H1 (cell line): ENCODE data around the gene ASL. TPM values are rescaled to one million over a fixed set of nuclear protein-coding genes. Genes with fewer than 3 reads are reported as not detected.

Experiments
- CTCF ChIA-PET: fragments of 300-600 bp; sonication (Branson Sonifier 250); formaldehyde crosslinking; loops from one replicate; lab custom pipeline; 2021; ENCODE audit not compliant: partially characterized antibody; lab: Charles Lee
- POLR2A ChIA-PET: fragments of 300-600 bp; sonication (Branson Sonifier 250); formaldehyde crosslinking; loops from one replicate; lab custom pipeline; 2021; ENCODE audit warnings: inconsistent platforms; ENCODE audit not compliant: partially characterized antibody; lab: Charles Lee
- DNase-seq, 2 experiments: peaks; one replicate each; pipeline versions ENCODE4 v3.0.0 to v3.0.0-alpha.2; 2010 to 2022; ENCODE audit warnings: low spot score in 2 of 2, low read depth in 1 of 2, mixed read lengths in 1 of 2
- FAIRE-seq: peaks from 2 replicates; lab custom pipeline; 2011; peaks lifted over from hg19 to GRCh38; lab: Jason Lieb, UNC
- H2AFZ ChIP-seq: 2 replicates; pipeline ENCODE4 v1.8.1; 2012; ENCODE audit warnings: low read length, inconsistent platforms
- H2AK5ac ChIP-seq: 2 replicates; pipeline ENCODE4 v1.6.1; 2013; ENCODE audit warnings: low read depth, low read length
- H2BK120ac ChIP-seq: replicated peaks from 2 replicates; pipeline ENCODE3; 2013; ENCODE audit warnings: low read depth, low read length, inconsistent platforms
- H2BK12ac ChIP-seq: 2 replicates; pipeline ENCODE4 v1.6.1; 2013; ENCODE audit warnings: low read depth, low read length
- H2BK15ac ChIP-seq: 2 replicates; pipeline ENCODE4 v1.6.1; 2013; ENCODE audit warnings: low read length
- H2BK20ac ChIP-seq: 2 replicates; pipeline ENCODE4 v1.6.1; 2013; ENCODE audit warnings: low read length
- H2BK5ac ChIP-seq: 2 replicates; pipeline ENCODE4 v1.6.1; 2013; ENCODE audit warnings: low read depth, low read length
- H3K14ac ChIP-seq: 2 replicates; pipeline ENCODE4 v1.6.1; 2013; ENCODE audit warnings: inconsistent platforms; ENCODE audit not compliant: insufficient read length
- H3K18ac ChIP-seq: 2 replicates; pipeline ENCODE4 v1.6.1; 2013; ENCODE audit warnings: low read length; ENCODE audit errors: extremely low read depth
- H3K23ac ChIP-seq: 2 replicates; pipeline ENCODE4 v1.6.1; 2013; ENCODE audit warnings: inconsistent platforms; ENCODE audit not compliant: insufficient read length
- H3K23me2 ChIP-seq: 2 replicates; pipeline ENCODE4 v1.6.1; 2013; ENCODE audit warnings: low read depth, low read length
- H3K27ac ChIP-seq: 2 replicates; pipeline ENCODE4 v1.6.1; 2011; ENCODE audit warnings: low read depth, low read length, inconsistent platforms
- H3K27me3 ChIP-seq, 4 experiments: replicated peaks in 1 of 4; 1 replicate in 1 of 4; 2 replicates in 3 of 4; pipeline versions ENCODE4 v1.6.1 to v1.8.1; 2011 to 2013; ENCODE audit warnings: low read length in 3 of 4, mild to moderate bottlenecking in 3 of 4, inconsistent platforms in 2 of 4, mixed read lengths in 2 of 4, moderate library complexity in 1 of 4; ENCODE audit not compliant: control insufficient read depth in 3 of 4, insufficient read depth in 3 of 4; ENCODE audit errors: extremely low read depth in 1 of 4
- H3K36me3 ChIP-seq, 4 experiments: 2 replicates each; pipeline versions ENCODE4 v1.6.1 to v1.8.1; 2011 to 2013; ENCODE audit warnings: mild to moderate bottlenecking in 4 of 4, low read length in 3 of 4, moderate library complexity in 2 of 4, control low read depth in 1 of 4, inconsistent platforms in 1 of 4; ENCODE audit not compliant: insufficient read depth in 4 of 4, control insufficient read depth in 2 of 4
- H3K4ac ChIP-seq: replicated peaks from 2 replicates; pipeline ENCODE3; 2013; ENCODE audit warnings: low read length, low read depth, mixed read lengths, inconsistent platforms; ENCODE audit not compliant: insufficient read length
- H3K4me1 ChIP-seq, 4 experiments: replicated peaks in 1 of 4; 1 replicate in 1 of 4; 2 replicates in 3 of 4; pipeline versions ENCODE4 v1.6.1 to v1.8.1; 2011 to 2013; ENCODE audit warnings: low read length in 3 of 4, inconsistent platforms in 2 of 4, mixed read lengths in 1 of 4; ENCODE audit not compliant: insufficient read depth in 4 of 4, control insufficient read depth in 3 of 4
- H3K4me2 ChIP-seq, 2 experiments: 2 replicates each; pipeline versions ENCODE4 v1.6.1 to v1.8.1; 2011 to 2013; ENCODE audit warnings: low read depth in 2 of 2, low read length in 2 of 2, control low read depth in 1 of 2, inconsistent platforms in 1 of 2, mild to moderate bottlenecking in 1 of 2; ENCODE audit not compliant: insufficient read depth in 1 of 2
- H3K4me3 ChIP-seq, 4 experiments: fragments of 200-600, 300-600 bp in 1 of 4; sonication (generic), shearing (Covaris generic), sonication (Bioruptor Twin) in 1 of 4; 2 replicates each; pipeline versions ENCODE4 v1.5.1 to v1.8.1; 2011 to 2016; ENCODE audit warnings: low read length in 4 of 4, low read depth in 3 of 4, control low read depth in 2 of 4, inconsistent platforms in 2 of 4, mild to moderate bottlenecking in 2 of 4, mixed read lengths in 1 of 4, moderate library complexity in 1 of 4; ENCODE audit not compliant: insufficient read depth in 2 of 4; ENCODE audit errors: extremely low read depth in 1 of 4
- H3K56ac ChIP-seq: replicated peaks from 2 replicates; pipeline ENCODE3; 2013; ENCODE audit warnings: low read depth, mild to moderate bottlenecking, mixed read lengths, low read length, inconsistent platforms; ENCODE audit not compliant: insufficient read length
- H3K79me1 ChIP-seq: 2 replicates; pipeline ENCODE4 v1.6.1; 2013; ENCODE audit warnings: low read depth, low read length, control low read depth
- H3K79me2 ChIP-seq, 2 experiments: 2 replicates each; pipeline versions ENCODE4 v1.6.1 to v1.8.1; 2012 to 2013; ENCODE audit warnings: low read length in 2 of 2, mild to moderate bottlenecking in 2 of 2, inconsistent platforms in 1 of 2; ENCODE audit not compliant: insufficient read depth in 2 of 2, control insufficient read depth in 1 of 2
- H3K9ac ChIP-seq, 4 experiments: replicated peaks in 1 of 4; 1 replicate in 1 of 4; 2 replicates in 3 of 4; pipeline versions ENCODE4 v1.6.1 to v1.8.1; 2011 to 2013; ENCODE audit warnings: low read depth in 3 of 4, low read length in 3 of 4, control low read depth in 2 of 4, mild to moderate bottlenecking in 2 of 4, moderate library complexity in 2 of 4, inconsistent platforms in 1 of 4; ENCODE audit errors: extremely low read depth in 1 of 4
- H3K9me3 ChIP-seq, 2 experiments: 2 replicates each; pipeline versions ENCODE4 v1.6.1 to v1.8.1; 2012 to 2013; ENCODE audit warnings: mild to moderate bottlenecking in 2 of 2, moderate library complexity in 2 of 2, control low read depth in 1 of 2, inconsistent platforms in 1 of 2, low read depth in 1 of 2, low read length in 1 of 2, mixed read lengths in 1 of 2; ENCODE audit not compliant: insufficient read depth in 2 of 2
- H4K20me1 ChIP-seq, 2 experiments: replicated peaks in 1 of 2; 2 replicates each; pipeline versions ENCODE3 to v1.8.1; 2011 to 2013; ENCODE audit warnings: inconsistent platforms in 2 of 2, low read length in 2 of 2, mild to moderate bottlenecking in 1 of 2; ENCODE audit not compliant: insufficient read depth in 2 of 2, control insufficient read depth in 1 of 2
- H4K5ac ChIP-seq: 2 replicates; pipeline ENCODE4 v1.6.1; 2013; ENCODE audit warnings: low read length, low read depth, mixed read lengths, inconsistent platforms; ENCODE audit not compliant: insufficient read length
- H4K8ac ChIP-seq: 2 replicates; pipeline ENCODE4 v1.8.0; 2013; ENCODE audit warnings: mild to moderate bottlenecking, moderate library complexity, low read length, inconsistent platforms; ENCODE audit not compliant: insufficient read depth; ENCODE audit errors: extremely low read depth
- H4K91ac ChIP-seq: replicated peaks from 2 replicates; pipeline ENCODE3; 2013; ENCODE audit warnings: low read length, mixed read lengths, inconsistent platforms; ENCODE audit not compliant: insufficient read length
- CEBPB ChIP-seq: IDR thresholded peaks from 2 replicates; pipeline ENCODE4 v1.6.1; 2012; ENCODE audit warnings: low read depth, low read length
- FOSL1 ChIP-seq: IDR thresholded peaks from 2 replicates; pipeline ENCODE4 v1.6.1; 2011; ENCODE audit warnings: mild to moderate bottlenecking, low read depth, low read length, moderate library complexity; ENCODE audit not compliant: insufficient read depth
- POLR2A ChIP-seq, 2 experiments: IDR thresholded peaks; 1 replicate in 1 of 2; 2 replicates in 1 of 2; pipeline ENCODE4 v1.6.1; 2011; ENCODE audit warnings: low read depth in 2 of 2, low read length in 2 of 2, mild to moderate bottlenecking in 2 of 2; ENCODE audit errors: control extremely low read depth in 1 of 2
- WGBS, 2 experiments: shearing (Covaris generic) in 1 of 2; methylation state at CpG; one replicate each; pipeline versions ENCODE4 v1.1.6 to v1.1.7; 2013 to 2015; ENCODE audit warnings: low lambda C conversion rate in 2 of 2, mixed read lengths in 2 of 2, inconsistent platforms in 1 of 2, low coverage in 1 of 2, missing lambda C conversion rate in 1 of 2; ENCODE audit not compliant: insufficient replicate concordance in 2 of 2, insufficient coverage in 1 of 2, insufficient read length in 1 of 2; ENCODE audit errors: extremely low coverage in 1 of 2, missing lambda C conversion rate in 1 of 2; 5-methylcytosine and 5-hydroxymethylcytosine counted together
- polyA plus RNA-seq, 7 experiments: library from polyadenylated mRNA; depleted of rRNA in 3 of 7; stranded (reverse) in 5 of 7; unstranded in 2 of 7; fragments of >200 nt in 5 of 7; fragments of 200-250 nt in 2 of 7; gene quantifications; 1 replicate in 5 of 7; 2 replicates in 1 of 7; 4 replicates in 1 of 7; pipeline versions ENCODE4 v1.2.1 to v1.2.3, GENCODE V29; 2011 to 2013; ENCODE audit warnings: missing spikeins in 2 of 7, mixed read lengths in 2 of 7
- total RNA-seq: library from RNA; stranded (reverse); fragmentation: NEBNext Ultra II Directional; extraction: Animal tissue kit (Norgen Biotek cat#: 25700); gene quantifications from 2 replicates; pipeline ENCODE4 v1.2.1, GENCODE V29; 2021

ASL gene
- total and polyA plus RNA-seq, 2 of the 8 experiments (the other 6 are each of a cell fraction or from before 2014, with no cell fraction given): 23.3 to 35.3 TPM

DNA sequence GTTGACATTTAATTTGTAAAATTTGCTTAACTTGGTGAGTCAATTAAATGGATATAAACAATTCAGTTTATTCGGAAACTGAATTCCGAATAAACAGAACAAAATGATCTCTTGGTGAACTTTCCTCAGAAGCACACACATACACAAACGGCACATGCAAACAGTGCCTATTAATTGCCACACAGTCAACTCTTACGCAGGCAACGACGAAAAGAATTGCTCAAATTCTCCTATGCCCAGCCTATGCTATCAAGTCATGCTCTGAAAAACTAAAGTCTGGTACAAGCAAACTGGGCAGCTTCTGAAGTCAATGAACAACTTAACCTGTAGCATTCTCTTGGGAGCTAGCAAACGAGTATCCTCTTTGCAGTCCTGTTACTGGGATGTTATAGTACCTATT, 38.8 kb upstream of the ASL start:
- ChIA-PET POLR2A (no interaction called here), CTCF (interaction anchor here (0.6 kb wide), 1 partner anchor 102 kb away, joined by 3 read pairs; no protein-coding TSS in a partner anchor)
- H3K9ac ChIP-seq: no peak overlapping the region
- no peak overlapping the region for H3K56ac ChIP-seq
- no peak overlapping the region for H2BK12ac ChIP-seq
- WGBS, 2 experiments: 94% methylated on average over 7 of the region's 7 CpGs; no CpG with 5 or more reads in 1 of the 2 experiments
- H3K14ac ChIP-seq: no peak overlapping the region
- H3K27me3 ChIP-seq: no peaks in the 10 kb centered on the region
- H3K36me3 ChIP-seq: no peaks in the 10 kb centered on the region
- no peak overlapping the region for H2AFZ ChIP-seq
- H3K18ac ChIP-seq: no peak overlapping the region
- no peaks in the 10 kb centered on the region for H4K20me1 ChIP-seq
- no peak overlapping the region for H3K4ac ChIP-seq
- no peak overlapping the region for H4K8ac ChIP-seq
- H3K79me1 ChIP-seq: no peaks in the 10 kb centered on the region
- no peaks in the 10 kb centered on the region for H3K9me3 ChIP-seq
- DNase-seq: no peak
- FAIRE-seq: no peak
- no peak overlapping the region for H2BK20ac ChIP-seq
- H3K27ac ChIP-seq: no peak overlapping the region
- H2AK5ac ChIP-seq: no peak overlapping the region
- no peak overlapping the region for H2BK5ac ChIP-seq
- no peaks in the 10 kb centered on the region for H3K79me2 ChIP-seq
- no peak overlapping the region for H3K4me2 ChIP-seq
- no peaks in the 10 kb centered on the region for H3K4me1 ChIP-seq
- no peak overlapping the region for H4K5ac ChIP-seq
- no peak overlapping the region for H2BK15ac ChIP-seq
- H3K23me2 ChIP-seq: no peaks in the 10 kb centered on the region
- TF ChIP-seq FOSL1 (no peak), CEBPB (no peak), POLR2A (IDR thresholded peaks at IDR 0.05; ENCODE audit: control extremely low read depth in 1 of 2, low read depth in 2 of 2, low read length in 2 of 2) (no peak)
- no peak overlapping the region for H3K23ac ChIP-seq
- no peak overlapping the region for H2BK120ac ChIP-seq
- no peak overlapping the region for H3K4me3 ChIP-seq
- H4K91ac ChIP-seq: no peak overlapping the region
